Loucy (cell line): ENCODE measurements around the gene RAB11FIP3.

ENCODE experiments used
- H2AFZ ChIP-seq: fragments of 200-600 bp; sonication (generic); 2 replicates; pipeline ENCODE4 v1.6.0; 2016; ENCODE audit warnings: antibody characterized with exemption, mild to moderate bottlenecking, low read length, moderate library complexity
- H3F3A ChIP-seq: fragments of 200-600 bp; 2 replicates; pipeline ENCODE4 v1.6.0; 2016; ENCODE audit warnings: antibody characterized with exemption, low read depth, mild to moderate bottlenecking
- H3K27me3 ChIP-seq: fragments of 200-600 bp; sonication (generic); 2 replicates; pipeline ENCODE4 v1.6.1; 2014; ENCODE audit warnings: low read length, mild to moderate bottlenecking; ENCODE audit not compliant: insufficient read depth, poor library complexity, severe bottlenecking
- H3K36me3 ChIP-seq: fragments of 200-600 bp; sonication (generic); 2 replicates; pipeline ENCODE4 v1.6.1; 2016; ENCODE audit warnings: low read length; ENCODE audit not compliant: insufficient read depth
- H3K4me1 ChIP-seq: fragments of 200-600 bp; sonication (generic); 2 replicates; pipeline ENCODE4 v1.5.1; 2014; ENCODE audit warnings: low read length, mild to moderate bottlenecking; ENCODE audit not compliant: insufficient read depth, poor library complexity, severe bottlenecking
- H3K4me2 ChIP-seq: fragments of 200-600 bp; sonication (generic); 2 replicates; pipeline ENCODE4 v1.6.0; 2014; ENCODE audit warnings: antibody characterized with exemption, low read length, low read depth, mild to moderate bottlenecking; ENCODE audit not compliant: poor library complexity, severe bottlenecking
- H3K4me3 ChIP-seq: fragments of 200-600 bp; sonication (generic); 2 replicates; pipeline ENCODE4 v1.5.1; 2014; ENCODE audit warnings: low read length, mild to moderate bottlenecking, mixed read lengths; ENCODE audit not compliant: poor library complexity, severe bottlenecking
- H3K79me2 ChIP-seq: fragments of 200-600 bp; sonication (generic); 2 replicates; pipeline ENCODE4 v1.6.1; 2014; ENCODE audit warnings: low read length; ENCODE audit not compliant: insufficient read depth
- H3K9ac ChIP-seq: fragments of 200-600 bp; sonication (generic); 2 replicates; pipeline ENCODE4 v1.6.0; 2014; ENCODE audit warnings: mild to moderate bottlenecking, low read depth, low read length, moderate library complexity; ENCODE audit not compliant: poor library complexity, severe bottlenecking
- H3K9me2 ChIP-seq: fragments of 200-600 bp; sonication (generic); replicated peaks from 2 replicates; pipeline ENCODE4 v1.6.1; 2016; ENCODE audit warnings: low read depth, low read length, mixed read lengths
- H3K9me3 ChIP-seq: fragments of 200-600 bp; sonication (generic); 2 replicates; pipeline ENCODE4 v1.6.1; 2014; ENCODE audit warnings: mild to moderate bottlenecking, antibody characterized with exemption, low read length, low read depth; ENCODE audit not compliant: insufficient read depth
- H4K20me1 ChIP-seq: fragments of 200-600 bp; sonication (generic); 2 replicates; pipeline ENCODE4 v1.6.0; 2014; ENCODE audit warnings: antibody characterized with exemption, low read length, mild to moderate bottlenecking; ENCODE audit not compliant: insufficient read depth, poor library complexity, severe bottlenecking
- EZH2phosphoT487 ChIP-seq: fragments of 200-600 bp; IDR thresholded peaks from 2 replicates; pipeline ENCODE4 v1.6.1; 2018; ENCODE audit warnings: antibody characterized with exemption, mild to moderate bottlenecking, moderate library complexity, borderline replicate concordance
- TF ChIP-seq, protein P1 (sequence below): fragments of 200-600 bp; sonication (generic); conservative IDR thresholded peaks from 2 replicates; pipeline ENCODE4 v1.5.1; 2014; ENCODE audit warnings: mild to moderate bottlenecking, antibody characterized with exemption, low read length

The RAB11FIP3 gene

DNA sequence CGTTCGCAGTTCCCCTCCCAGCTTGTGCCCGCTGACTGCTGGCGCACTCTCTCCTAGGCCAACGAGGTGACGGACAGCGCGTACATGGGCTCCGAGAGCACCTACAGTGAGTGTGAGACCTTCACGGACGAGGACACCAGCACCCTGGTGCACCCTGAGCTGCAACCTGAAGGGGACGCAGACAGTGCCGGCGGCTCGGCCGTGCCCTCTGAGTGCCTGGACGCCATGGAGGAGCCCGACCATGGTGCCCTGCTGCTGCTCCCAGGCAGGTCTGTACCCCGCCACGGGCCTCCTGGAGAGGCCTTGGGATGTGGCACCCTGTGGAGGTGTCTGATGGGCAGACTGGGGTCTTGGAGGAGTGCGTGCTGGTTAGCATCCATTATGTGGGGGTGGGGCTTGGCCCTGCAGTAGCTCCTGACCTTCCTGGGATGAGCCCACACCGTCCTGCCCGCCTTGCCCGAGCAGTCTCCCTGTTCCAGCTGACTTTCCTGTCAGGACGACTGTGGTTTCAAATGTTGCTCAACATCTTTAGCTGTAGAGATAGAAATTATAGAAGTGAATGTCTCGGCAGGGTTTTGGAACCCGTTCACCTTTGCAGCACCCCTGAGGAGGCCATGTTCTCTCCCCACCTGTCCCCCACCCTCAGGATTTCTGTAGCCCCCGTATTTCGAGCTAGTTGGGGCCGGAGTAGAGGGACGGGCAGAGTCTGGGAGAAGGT lies 57.2 kb downstream of the RAB11FIP3 start:
- Histone ChIP-seq H3K4me3 (no peak overlapping the region), H3K36me3 (no peaks in the 10 kb centered on the region), H3K9me3 (no peaks in the 10 kb centered on the region), H3K4me2 (no peak overlapping the region), H4K20me1 (no peaks in the 10 kb centered on the region), H3K4me1 (no peaks in the 10 kb centered on the region), H2AFZ (no peak overlapping the region), H3K79me2 (no peaks in the 10 kb centered on the region), H3K9ac (no peak overlapping the region), H3K9me2 (no peaks in the 10 kb centered on the region), H3K27me3 (no peaks in the 10 kb centered on the region), H3F3A (no peaks in the 10 kb centered on the region)
- TF ChIP-seq, protein P1, sequence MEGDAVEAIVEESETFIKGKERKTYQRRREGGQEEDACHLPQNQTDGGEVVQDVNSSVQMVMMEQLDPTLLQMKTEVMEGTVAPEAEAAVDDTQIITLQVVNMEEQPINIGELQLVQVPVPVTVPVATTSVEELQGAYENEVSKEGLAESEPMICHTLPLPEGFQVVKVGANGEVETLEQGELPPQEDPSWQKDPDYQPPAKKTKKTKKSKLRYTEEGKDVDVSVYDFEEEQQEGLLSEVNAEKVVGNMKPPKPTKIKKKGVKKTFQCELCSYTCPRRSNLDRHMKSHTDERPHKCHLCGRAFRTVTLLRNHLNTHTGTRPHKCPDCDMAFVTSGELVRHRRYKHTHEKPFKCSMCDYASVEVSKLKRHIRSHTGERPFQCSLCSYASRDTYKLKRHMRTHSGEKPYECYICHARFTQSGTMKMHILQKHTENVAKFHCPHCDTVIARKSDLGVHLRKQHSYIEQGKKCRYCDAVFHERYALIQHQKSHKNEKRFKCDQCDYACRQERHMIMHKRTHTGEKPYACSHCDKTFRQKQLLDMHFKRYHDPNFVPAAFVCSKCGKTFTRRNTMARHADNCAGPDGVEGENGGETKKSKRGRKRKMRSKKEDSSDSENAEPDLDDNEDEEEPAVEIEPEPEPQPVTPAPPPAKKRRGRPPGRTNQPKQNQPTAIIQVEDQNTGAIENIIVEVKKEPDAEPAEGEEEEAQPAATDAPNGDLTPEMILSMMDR = no peak
- TF ChIP-seq EZH2phosphoT487 = no peak

DNA sequence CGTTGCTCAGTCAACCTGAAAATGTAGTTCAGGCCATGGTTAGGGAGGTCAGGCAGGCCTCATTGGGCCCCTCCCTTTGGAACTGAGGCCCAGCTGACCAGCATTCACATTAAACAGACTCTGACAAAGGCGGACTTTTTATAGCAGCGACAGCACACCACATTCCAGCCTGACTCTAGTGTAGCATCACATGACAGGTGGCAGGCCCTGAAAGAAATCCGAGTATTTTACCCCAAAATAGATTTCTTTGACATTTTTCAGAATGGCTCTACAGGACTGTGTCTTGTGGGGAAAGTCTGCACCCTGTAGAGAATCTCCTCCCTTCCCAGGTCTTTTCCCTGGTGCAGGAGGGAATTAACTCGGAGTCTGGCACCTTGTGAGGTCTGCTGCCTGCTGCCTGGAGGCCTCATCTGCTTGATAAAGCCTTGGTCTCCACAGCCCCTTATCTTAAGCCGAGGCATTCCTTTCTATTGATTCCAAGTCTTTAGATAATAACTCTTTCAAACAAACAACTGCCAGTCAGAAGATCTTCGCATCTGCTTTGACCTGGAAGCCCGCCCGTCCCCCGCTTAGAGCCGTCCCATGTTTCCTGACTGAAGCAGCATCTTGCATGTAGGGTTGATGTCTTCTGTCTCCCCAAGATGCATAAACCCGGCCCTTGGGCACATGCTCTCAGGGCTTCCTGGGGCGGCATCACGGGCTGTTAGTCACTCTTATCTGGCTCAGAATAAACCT lies 58.1 kb downstream of the RAB11FIP3 start:
- H3K27me3 ChIP-seq = no peaks in the 10 kb centered on the region
- no peaks in the 10 kb centered on the region for H3F3A ChIP-seq
- no peaks in the 10 kb centered on the region for H3K36me3 ChIP-seq
- H3K79me2 ChIP-seq = no peaks in the 10 kb centered on the region
- no peaks in the 10 kb centered on the region for H4K20me1 ChIP-seq
- no peak for TF ChIP-seq EZH2phosphoT487
- TF ChIP-seq, protein P1 = no peak
- H2AFZ ChIP-seq = no peak overlapping the region
- H3K9ac ChIP-seq = no peak overlapping the region
- H3K4me2 ChIP-seq = no peak overlapping the region
- no peaks in the 10 kb centered on the region for H3K4me1 ChIP-seq
- no peaks in the 10 kb centered on the region for H3K9me2 ChIP-seq
- no peaks in the 10 kb centered on the region for H3K9me3 ChIP-seq
- H3K4me3 ChIP-seq = no peak overlapping the region

DNA sequence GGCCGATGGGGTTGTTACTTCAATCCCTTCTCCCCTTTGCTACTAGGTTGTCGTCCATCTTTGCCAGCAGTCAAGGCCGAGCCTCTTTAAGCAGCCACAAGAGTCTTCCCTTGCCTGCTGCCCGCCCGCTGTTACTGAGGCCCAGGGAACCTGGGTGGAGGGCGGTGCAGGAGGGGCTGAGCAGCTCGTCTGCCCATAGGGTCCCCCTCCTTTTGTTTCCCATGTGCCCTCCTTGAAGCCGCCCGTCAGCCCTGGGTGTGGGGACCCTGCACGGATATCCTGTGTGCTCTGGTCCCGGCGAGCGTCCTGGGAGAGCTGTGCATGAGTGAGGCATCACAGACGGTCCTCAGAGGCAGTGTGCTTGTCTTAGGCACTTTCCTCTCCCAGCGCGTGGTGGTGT lies 64.2 kb downstream of the RAB11FIP3 start:
- Histone ChIP-seq H3K36me3 (no peaks in the 10 kb centered on the region), H3K4me1 (no peaks in the 10 kb centered on the region), H3K9me2 (no peaks in the 10 kb centered on the region), H3K79me2 (no peaks in the 10 kb centered on the region), H3K9ac (no peak overlapping the region), H3K9me3 (no peaks in the 10 kb centered on the region), H3K27me3 (no peaks in the 10 kb centered on the region), H3F3A (no peaks in the 10 kb centered on the region), H2AFZ (no peak overlapping the region), H3K4me2 (no peak overlapping the region), H3K4me3 (no peak overlapping the region), H4K20me1 (no peaks in the 10 kb centered on the region)
- no peak for TF ChIP-seq EZH2phosphoT487
- TF ChIP-seq, protein P1 = no peak
